H1 (cell line): ENCODE measurements around the gene ZBTB7B. TPM values are rescaled to one million over a fixed set of nuclear protein-coding genes. Genes with fewer than 3 reads are reported as not detected.
"Not testable (repeated sequence)": the region's sequence is repeated elsewhere in the genome, so short reads cannot be mapped to it uniquely, and the experiment has no call there.

ENCODE experiments used
- CTCF ChIA-PET: fragments of 300-600 bp; sonication (Branson Sonifier 250); formaldehyde crosslinking; loops from one replicate; lab custom pipeline; 2021; ENCODE audit not compliant: partially characterized antibody; lab: Charles Lee
- POLR2A ChIA-PET: fragments of 300-600 bp; sonication (Branson Sonifier 250); formaldehyde crosslinking; loops from one replicate; lab custom pipeline; 2021; ENCODE audit warnings: inconsistent platforms; ENCODE audit not compliant: partially characterized antibody; lab: Charles Lee
- DNase-seq, 2 experiments: peaks; one replicate each; pipeline versions ENCODE4 v3.0.0 to v3.0.0-alpha.2; 2010 to 2022; ENCODE audit warnings: low spot score in 2 of 2, low read depth in 1 of 2, mixed read lengths in 1 of 2
- FAIRE-seq: peaks from 2 replicates; lab custom pipeline; 2011; peaks lifted over from hg19 to GRCh38; lab: Jason Lieb, UNC
- H2AFZ ChIP-seq: 2 replicates; pipeline ENCODE4 v1.8.1; 2012; ENCODE audit warnings: low read length, inconsistent platforms
- H2AK5ac ChIP-seq: 2 replicates; pipeline ENCODE4 v1.6.1; 2013; ENCODE audit warnings: low read depth, low read length
- H2BK120ac ChIP-seq: replicated peaks from 2 replicates; pipeline ENCODE3; 2013; ENCODE audit warnings: low read depth, low read length, inconsistent platforms
- H2BK12ac ChIP-seq: 2 replicates; pipeline ENCODE4 v1.6.1; 2013; ENCODE audit warnings: low read depth, low read length
- H2BK15ac ChIP-seq: 2 replicates; pipeline ENCODE4 v1.6.1; 2013; ENCODE audit warnings: low read length
- H2BK20ac ChIP-seq: 2 replicates; pipeline ENCODE4 v1.6.1; 2013; ENCODE audit warnings: low read length
- H2BK5ac ChIP-seq: 2 replicates; pipeline ENCODE4 v1.6.1; 2013; ENCODE audit warnings: low read depth, low read length
- H3K14ac ChIP-seq: 2 replicates; pipeline ENCODE4 v1.6.1; 2013; ENCODE audit warnings: inconsistent platforms; ENCODE audit not compliant: insufficient read length
- H3K18ac ChIP-seq: 2 replicates; pipeline ENCODE4 v1.6.1; 2013; ENCODE audit warnings: low read length; ENCODE audit errors: extremely low read depth
- H3K23ac ChIP-seq: 2 replicates; pipeline ENCODE4 v1.6.1; 2013; ENCODE audit warnings: inconsistent platforms; ENCODE audit not compliant: insufficient read length
- H3K23me2 ChIP-seq: 2 replicates; pipeline ENCODE4 v1.6.1; 2013; ENCODE audit warnings: low read depth, low read length
- H3K27ac ChIP-seq: 2 replicates; pipeline ENCODE4 v1.6.1; 2011; ENCODE audit warnings: low read depth, low read length, inconsistent platforms
- H3K27me3 ChIP-seq, 4 experiments: replicated peaks in 1 of 4; 1 replicate in 1 of 4; 2 replicates in 3 of 4; pipeline versions ENCODE4 v1.6.1 to v1.8.1; 2011 to 2013; ENCODE audit warnings: low read length in 3 of 4, mild to moderate bottlenecking in 3 of 4, inconsistent platforms in 2 of 4, mixed read lengths in 2 of 4, moderate library complexity in 1 of 4; ENCODE audit not compliant: control insufficient read depth in 3 of 4, insufficient read depth in 3 of 4; ENCODE audit errors: extremely low read depth in 1 of 4
- H3K36me3 ChIP-seq, 4 experiments: 2 replicates each; pipeline versions ENCODE4 v1.6.1 to v1.8.1; 2011 to 2013; ENCODE audit warnings: mild to moderate bottlenecking in 4 of 4, low read length in 3 of 4, moderate library complexity in 2 of 4, control low read depth in 1 of 4, inconsistent platforms in 1 of 4; ENCODE audit not compliant: insufficient read depth in 4 of 4, control insufficient read depth in 2 of 4
- H3K4ac ChIP-seq: replicated peaks from 2 replicates; pipeline ENCODE3; 2013; ENCODE audit warnings: low read length, low read depth, mixed read lengths, inconsistent platforms; ENCODE audit not compliant: insufficient read length
- H3K4me1 ChIP-seq, 4 experiments: replicated peaks in 1 of 4; 1 replicate in 1 of 4; 2 replicates in 3 of 4; pipeline versions ENCODE4 v1.6.1 to v1.8.1; 2011 to 2013; ENCODE audit warnings: low read length in 3 of 4, inconsistent platforms in 2 of 4, mixed read lengths in 1 of 4; ENCODE audit not compliant: insufficient read depth in 4 of 4, control insufficient read depth in 3 of 4
- H3K4me2 ChIP-seq, 2 experiments: 2 replicates each; pipeline versions ENCODE4 v1.6.1 to v1.8.1; 2011 to 2013; ENCODE audit warnings: low read depth in 2 of 2, low read length in 2 of 2, control low read depth in 1 of 2, inconsistent platforms in 1 of 2, mild to moderate bottlenecking in 1 of 2; ENCODE audit not compliant: insufficient read depth in 1 of 2
- H3K4me3 ChIP-seq, 4 experiments: fragments of 200-600, 300-600 bp in 1 of 4; sonication (generic), shearing (Covaris generic), sonication (Bioruptor Twin) in 1 of 4; 2 replicates each; pipeline versions ENCODE4 v1.5.1 to v1.8.1; 2011 to 2016; ENCODE audit warnings: low read length in 4 of 4, low read depth in 3 of 4, control low read depth in 2 of 4, inconsistent platforms in 2 of 4, mild to moderate bottlenecking in 2 of 4, mixed read lengths in 1 of 4, moderate library complexity in 1 of 4; ENCODE audit not compliant: insufficient read depth in 2 of 4; ENCODE audit errors: extremely low read depth in 1 of 4
- H3K56ac ChIP-seq: replicated peaks from 2 replicates; pipeline ENCODE3; 2013; ENCODE audit warnings: low read depth, mild to moderate bottlenecking, mixed read lengths, low read length, inconsistent platforms; ENCODE audit not compliant: insufficient read length
- H3K79me1 ChIP-seq: 2 replicates; pipeline ENCODE4 v1.6.1; 2013; ENCODE audit warnings: low read depth, low read length, control low read depth
- H3K79me2 ChIP-seq, 2 experiments: 2 replicates each; pipeline versions ENCODE4 v1.6.1 to v1.8.1; 2012 to 2013; ENCODE audit warnings: low read length in 2 of 2, mild to moderate bottlenecking in 2 of 2, inconsistent platforms in 1 of 2; ENCODE audit not compliant: insufficient read depth in 2 of 2, control insufficient read depth in 1 of 2
- H3K9ac ChIP-seq, 4 experiments: replicated peaks in 1 of 4; 1 replicate in 1 of 4; 2 replicates in 3 of 4; pipeline versions ENCODE4 v1.6.1 to v1.8.1; 2011 to 2013; ENCODE audit warnings: low read depth in 3 of 4, low read length in 3 of 4, control low read depth in 2 of 4, mild to moderate bottlenecking in 2 of 4, moderate library complexity in 2 of 4, inconsistent platforms in 1 of 4; ENCODE audit errors: extremely low read depth in 1 of 4
- H3K9me3 ChIP-seq, 2 experiments: 2 replicates each; pipeline versions ENCODE4 v1.6.1 to v1.8.1; 2012 to 2013; ENCODE audit warnings: mild to moderate bottlenecking in 2 of 2, moderate library complexity in 2 of 2, control low read depth in 1 of 2, inconsistent platforms in 1 of 2, low read depth in 1 of 2, low read length in 1 of 2, mixed read lengths in 1 of 2; ENCODE audit not compliant: insufficient read depth in 2 of 2
- H4K20me1 ChIP-seq, 2 experiments: replicated peaks in 1 of 2; 2 replicates each; pipeline versions ENCODE3 to v1.8.1; 2011 to 2013; ENCODE audit warnings: inconsistent platforms in 2 of 2, low read length in 2 of 2, mild to moderate bottlenecking in 1 of 2; ENCODE audit not compliant: insufficient read depth in 2 of 2, control insufficient read depth in 1 of 2
- H4K5ac ChIP-seq: 2 replicates; pipeline ENCODE4 v1.6.1; 2013; ENCODE audit warnings: low read length, low read depth, mixed read lengths, inconsistent platforms; ENCODE audit not compliant: insufficient read length
- H4K8ac ChIP-seq: 2 replicates; pipeline ENCODE4 v1.8.0; 2013; ENCODE audit warnings: mild to moderate bottlenecking, moderate library complexity, low read length, inconsistent platforms; ENCODE audit not compliant: insufficient read depth; ENCODE audit errors: extremely low read depth
- H4K91ac ChIP-seq: replicated peaks from 2 replicates; pipeline ENCODE3; 2013; ENCODE audit warnings: low read length, mixed read lengths, inconsistent platforms; ENCODE audit not compliant: insufficient read length
- CTCF ChIP-seq, 3 experiments: IDR thresholded peaks; 1 replicate in 2 of 3; 2 replicates in 1 of 3; pipeline versions ENCODE4 v1.5.1 to v1.6.1; 2011; ENCODE audit warnings: low read length in 3 of 3, mild to moderate bottlenecking in 3 of 3, inconsistent platforms in 2 of 3, low read depth in 1 of 3, moderate library complexity in 1 of 3; ENCODE audit not compliant: insufficient read depth in 1 of 3; ENCODE audit errors: control extremely low read depth in 1 of 3
- RAD21 ChIP-seq, 2 experiments: IDR thresholded peaks in 1 of 2; conservative IDR thresholded peaks in 1 of 2; 2 replicates each; pipeline ENCODE4 v1.6.1; 2011; ENCODE audit warnings: low read depth in 2 of 2, low read length in 2 of 2, improper control_type of control experiment in 1 of 2, inconsistent platforms in 1 of 2, mild to moderate bottlenecking in 1 of 2, moderate library complexity in 1 of 2
- WGBS, 2 experiments: shearing (Covaris generic) in 1 of 2; methylation state at CpG; one replicate each; pipeline versions ENCODE4 v1.1.6 to v1.1.7; 2013 to 2015; ENCODE audit warnings: low lambda C conversion rate in 2 of 2, mixed read lengths in 2 of 2, inconsistent platforms in 1 of 2, low coverage in 1 of 2, missing lambda C conversion rate in 1 of 2; ENCODE audit not compliant: insufficient replicate concordance in 2 of 2, insufficient coverage in 1 of 2, insufficient read length in 1 of 2; ENCODE audit errors: extremely low coverage in 1 of 2, missing lambda C conversion rate in 1 of 2; 5-methylcytosine and 5-hydroxymethylcytosine counted together
- polyA plus RNA-seq, 7 experiments: library from polyadenylated mRNA; depleted of rRNA in 3 of 7; stranded (reverse) in 5 of 7; unstranded in 2 of 7; fragments of >200 nt in 5 of 7; fragments of 200-250 nt in 2 of 7; gene quantifications; 1 replicate in 5 of 7; 2 replicates in 1 of 7; 4 replicates in 1 of 7; pipeline versions ENCODE4 v1.2.1 to v1.2.3, GENCODE V29; 2011 to 2013; ENCODE audit warnings: missing spikeins in 2 of 7, mixed read lengths in 2 of 7
- total RNA-seq: library from RNA; stranded (reverse); fragmentation: NEBNext Ultra II Directional; extraction: Animal tissue kit (Norgen Biotek cat#: 25700); gene quantifications from 2 replicates; pipeline ENCODE4 v1.2.1, GENCODE V29; 2021

Gene ZBTB7B
- total and polyA plus RNA-seq, 2 of the 8 experiments (the other 6 are each of a cell fraction or from before 2014, with no cell fraction given): 24.5 to 36.9 TPM

- POLR2A ChIA-PET: interaction anchor here (0.6 to 42.8 kb wide), 10 partner anchors 13 to 126 kb away, joined by 3 to 702 read pairs (median 4); partner anchors contain the start of genes CKS1B, FLAD1, PBXIP1 and PMVK
- H3K4me1 ChIP-seq, H2BK20ac ChIP-seq, H2BK120ac ChIP-seq, H3K23ac ChIP-seq, H3K23me2 ChIP-seq, H4K5ac ChIP-seq, H3K36me3 ChIP-seq, H2BK15ac ChIP-seq, H3K79me1 ChIP-seq, H3K4me2 ChIP-seq, H3K9ac ChIP-seq, H4K91ac ChIP-seq, H3K9me3 ChIP-seq, DNase-seq, H4K20me1 ChIP-seq, H3K4ac ChIP-seq, H3K27me3 ChIP-seq, H2BK5ac ChIP-seq, H3K14ac ChIP-seq, H3K79me2 ChIP-seq, H3K56ac ChIP-seq, H2BK12ac ChIP-seq, H4K8ac ChIP-seq, FAIRE-seq, H2AK5ac ChIP-seq, H2AFZ ChIP-seq, H3K27ac ChIP-seq, H3K18ac ChIP-seq, H3K4me3 ChIP-seq: not testable (repeated sequence)
- 67% methylated on average over 10 of the region's 13 CpGs; no CpG with 5 or more reads in 1 of the 2 experiments for WGBS, 2 experiments
- peak in 1 of 2 experiments; percentile 20; a peak in 1 of 4 replicates for TF ChIP-seq RAD21 (IDR thresholded peaks at IDR 0.05 in 1 of 2, conservative IDR thresholded peaks at IDR 0.05 in 1 of 2; ENCODE audit: low read depth in 2 of 2, low read length in 2 of 2)
- TF ChIP-seq CTCF (IDR thresholded peaks at IDR 0.05; ENCODE audit: control extremely low read depth in 1 of 3, insufficient read depth in 1 of 3, low read depth in 1 of 3, low read length in 3 of 3): peak in 2 of 3 experiments; percentile 41 to 43; a peak in 3 of 4 replicates
- CTCF ChIA-PET: interaction anchor here (0.6 to 14.0 kb wide), 20 partner anchors 9 to 143 kb away, joined by 3 to 334 read pairs (median 4); partner anchors contain the start of genes CKS1B, EFNA4, FLAD1 and PBXIP1
Observed at GRCh38 chr1:154995301-154995983, 7.2 kb upstream of the ZBTB7B start.
